ENCODE measurements around the gene PACS2.
A peak's percentile ranks its signal among the peaks of the same experiment; 100 is the strongest.

PACS2 gene

DNA sequence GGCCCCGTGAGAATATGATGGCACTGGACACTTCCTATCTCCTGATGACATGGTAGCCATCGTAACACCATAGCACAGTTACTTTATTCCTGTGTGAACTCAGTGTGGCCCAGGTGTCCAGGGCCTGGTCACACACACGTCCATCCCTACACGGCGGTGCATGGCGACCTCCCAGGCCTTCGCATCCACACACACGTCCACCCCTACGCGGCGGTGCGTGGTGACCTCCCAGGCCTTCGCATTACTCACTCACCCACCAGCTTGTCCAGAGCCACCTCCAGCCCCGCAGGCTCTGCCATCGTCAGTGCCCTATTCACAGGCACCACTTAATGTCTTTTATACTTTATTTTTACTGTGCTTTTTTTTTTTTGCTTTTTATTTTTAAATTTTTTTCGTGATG, 44.4 kb downstream of the PACS2 start:
- TF ChIP-seq FOXM1 (IDR thresholded peaks at IDR 0.05; ENCODE audit: borderline replicate concordance, low read depth) (no peak), EGR1 (IDR thresholded peaks at IDR 0.05) (no peak), EP300 (IDR thresholded peaks at IDR 0.05; ENCODE audit: borderline replicate concordance) (no peak), CREB1 (IDR thresholded peaks at IDR 0.05; ENCODE audit: low read depth) (no peak), CEBPB (IDR thresholded peaks at IDR 0.05) (no peak), RAD21 (IDR thresholded peaks at IDR 0.05; ENCODE audit: low read depth) (no peak)
- TF ChIP-seq, protein P1, sequence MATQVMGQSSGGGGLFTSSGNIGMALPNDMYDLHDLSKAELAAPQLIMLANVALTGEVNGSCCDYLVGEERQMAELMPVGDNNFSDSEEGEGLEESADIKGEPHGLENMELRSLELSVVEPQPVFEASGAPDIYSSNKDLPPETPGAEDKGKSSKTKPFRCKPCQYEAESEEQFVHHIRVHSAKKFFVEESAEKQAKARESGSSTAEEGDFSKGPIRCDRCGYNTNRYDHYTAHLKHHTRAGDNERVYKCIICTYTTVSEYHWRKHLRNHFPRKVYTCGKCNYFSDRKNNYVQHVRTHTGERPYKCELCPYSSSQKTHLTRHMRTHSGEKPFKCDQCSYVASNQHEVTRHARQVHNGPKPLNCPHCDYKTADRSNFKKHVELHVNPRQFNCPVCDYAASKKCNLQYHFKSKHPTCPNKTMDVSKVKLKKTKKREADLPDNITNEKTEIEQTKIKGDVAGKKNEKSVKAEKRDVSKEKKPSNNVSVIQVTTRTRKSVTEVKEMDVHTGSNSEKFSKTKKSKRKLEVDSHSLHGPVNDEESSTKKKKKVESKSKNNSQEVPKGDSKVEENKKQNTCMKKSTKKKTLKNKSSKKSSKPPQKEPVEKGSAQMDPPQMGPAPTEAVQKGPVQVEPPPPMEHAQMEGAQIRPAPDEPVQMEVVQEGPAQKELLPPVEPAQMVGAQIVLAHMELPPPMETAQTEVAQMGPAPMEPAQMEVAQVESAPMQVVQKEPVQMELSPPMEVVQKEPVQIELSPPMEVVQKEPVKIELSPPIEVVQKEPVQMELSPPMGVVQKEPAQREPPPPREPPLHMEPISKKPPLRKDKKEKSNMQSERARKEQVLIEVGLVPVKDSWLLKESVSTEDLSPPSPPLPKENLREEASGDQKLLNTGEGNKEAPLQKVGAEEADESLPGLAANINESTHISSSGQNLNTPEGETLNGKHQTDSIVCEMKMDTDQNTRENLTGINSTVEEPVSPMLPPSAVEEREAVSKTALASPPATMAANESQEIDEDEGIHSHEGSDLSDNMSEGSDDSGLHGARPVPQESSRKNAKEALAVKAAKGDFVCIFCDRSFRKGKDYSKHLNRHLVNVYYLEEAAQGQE (IDR thresholded peaks at IDR 0.05; ENCODE audit: low read depth): no peak
- TF ChIP-seq, protein P2, sequence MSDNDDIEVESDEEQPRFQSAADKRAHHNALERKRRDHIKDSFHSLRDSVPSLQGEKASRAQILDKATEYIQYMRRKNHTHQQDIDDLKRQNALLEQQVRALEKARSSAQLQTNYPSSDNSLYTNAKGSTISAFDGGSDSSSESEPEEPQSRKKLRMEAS (IDR thresholded peaks at IDR 0.05): no peak
- TF ChIP-seq, protein P3, sequence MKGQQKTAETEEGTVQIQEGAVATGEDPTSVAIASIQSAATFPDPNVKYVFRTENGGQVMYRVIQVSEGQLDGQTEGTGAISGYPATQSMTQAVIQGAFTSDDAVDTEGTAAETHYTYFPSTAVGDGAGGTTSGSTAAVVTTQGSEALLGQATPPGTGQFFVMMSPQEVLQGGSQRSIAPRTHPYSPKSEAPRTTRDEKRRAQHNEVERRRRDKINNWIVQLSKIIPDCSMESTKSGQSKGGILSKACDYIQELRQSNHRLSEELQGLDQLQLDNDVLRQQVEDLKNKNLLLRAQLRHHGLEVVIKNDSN (IDR thresholded peaks at IDR 0.05): no peak

DNA sequence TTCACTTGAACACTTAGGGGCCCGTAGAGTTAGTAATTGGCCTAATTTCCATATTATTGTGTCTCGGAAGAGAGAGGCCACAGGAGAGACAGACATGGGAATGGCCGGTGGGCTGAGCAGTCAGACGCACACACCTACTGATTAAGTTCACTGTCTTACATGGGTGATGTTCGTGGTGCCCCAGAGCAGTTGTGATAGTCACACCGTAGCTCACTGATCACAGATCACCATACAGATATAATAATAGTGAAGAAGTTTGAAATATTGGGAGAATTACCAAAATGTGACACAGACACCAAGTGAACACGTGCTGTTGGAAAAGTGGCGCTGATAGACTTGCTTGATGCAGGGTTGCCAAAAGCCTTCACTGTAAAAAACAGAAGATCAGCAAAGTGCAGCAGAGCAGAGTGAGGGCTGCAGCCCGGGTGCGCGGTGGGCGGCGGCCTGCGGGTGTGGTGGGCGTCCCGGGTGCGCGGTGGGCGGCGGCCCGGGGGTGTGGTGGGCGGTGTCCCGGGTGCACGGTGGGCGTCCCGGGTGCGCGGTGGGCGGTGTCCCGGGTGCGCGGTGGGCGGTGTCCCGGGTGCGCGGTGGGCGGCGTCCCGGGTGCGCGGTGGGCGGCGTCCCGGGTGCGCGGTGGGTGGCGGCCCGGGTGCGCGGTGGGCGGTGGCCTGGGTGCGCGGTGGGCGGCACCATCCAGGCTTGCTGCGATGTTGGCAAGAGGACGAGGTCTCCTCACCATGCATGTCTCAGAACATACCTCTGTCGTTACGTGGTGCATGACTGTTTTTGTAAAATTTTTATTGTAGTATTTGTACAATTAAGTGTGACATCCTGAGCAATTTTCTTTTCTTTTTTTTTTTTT, 49.5 kb downstream of the PACS2 start:
- no peak for TF ChIP-seq CREB1 (IDR thresholded peaks at IDR 0.05; ENCODE audit: low read depth)
- TF ChIP-seq, protein P2 (IDR thresholded peaks at IDR 0.05): peak; percentile 17; the same call in 1 of the 2 replicates
- peak; percentile 43; the same call in 1 of the 2 replicates for TF ChIP-seq EGR1 (IDR thresholded peaks at IDR 0.05)
- TF ChIP-seq ZBTB7A (IDR thresholded peaks at IDR 0.05; ENCODE audit: low read depth): peak; percentile 62; the same call in 1 of the 2 replicates

DNA sequence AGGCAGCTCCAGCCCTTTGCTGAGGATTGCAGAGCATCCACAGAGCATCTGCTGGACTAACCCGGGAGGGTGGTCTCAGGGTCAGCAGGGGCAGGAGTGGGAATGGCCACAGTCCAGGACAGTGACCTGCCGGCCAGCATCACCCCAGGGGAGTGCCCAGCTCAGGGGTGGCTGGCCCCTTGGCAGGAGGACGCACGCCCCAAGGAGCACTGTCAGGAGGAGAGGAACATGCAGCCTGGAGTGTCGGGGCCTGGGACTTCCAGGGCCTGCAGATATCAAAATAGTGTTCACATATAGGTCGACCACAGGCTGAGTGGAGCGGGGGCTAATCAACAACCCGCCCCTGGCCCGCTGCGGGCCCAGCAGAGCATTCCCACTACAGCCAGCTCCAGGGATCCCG, 50.6 kb downstream of the PACS2 start:
- TF ChIP-seq TAF1 (IDR thresholded peaks at IDR 0.05; ENCODE audit: low read depth) (no peak), RAD21 (IDR thresholded peaks at IDR 0.05; ENCODE audit: low read depth) (no peak), ZBTB7A (IDR thresholded peaks at IDR 0.05; ENCODE audit: low read depth) (no peak), TCF12 (IDR thresholded peaks at IDR 0.05; ENCODE audit: low read depth) (no peak), EGR1 (IDR thresholded peaks at IDR 0.05) (no peak), YY1 (IDR thresholded peaks at IDR 0.05; ENCODE audit: low read depth) (no peak)
- TF ChIP-seq, protein P1 (IDR thresholded peaks at IDR 0.05; ENCODE audit: low read depth): no peak
- TF ChIP-seq, protein P3 (IDR thresholded peaks at IDR 0.05): no peak

DNA sequence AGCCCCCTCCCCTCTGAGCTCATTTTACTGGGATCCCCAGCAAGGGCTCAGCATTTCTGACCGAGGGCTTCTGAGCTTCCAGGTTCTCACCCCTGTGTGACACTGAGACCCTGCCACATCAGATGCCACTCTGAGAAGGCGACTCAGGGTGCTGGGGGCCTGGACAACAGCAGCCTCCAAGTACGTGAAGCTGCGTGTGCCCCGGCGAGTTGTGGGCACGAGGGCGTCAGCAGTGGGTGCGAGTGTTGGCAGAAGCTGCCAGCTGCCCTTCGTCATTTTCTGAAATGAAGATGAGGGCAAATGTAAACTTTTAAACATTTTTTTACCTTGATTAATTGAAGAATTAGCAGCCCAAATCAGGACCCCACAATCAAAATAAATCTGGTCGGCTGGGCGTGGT, 51.1 kb downstream of the PACS2 start:
- TF ChIP-seq TAF1 (IDR thresholded peaks at IDR 0.05; ENCODE audit: low read depth) (no peak), RAD21 (IDR thresholded peaks at IDR 0.05; ENCODE audit: low read depth) (no peak), ZBTB7A (IDR thresholded peaks at IDR 0.05; ENCODE audit: low read depth) (no peak), TEAD4 (IDR thresholded peaks at IDR 0.05) (no peak), TCF12 (IDR thresholded peaks at IDR 0.05; ENCODE audit: low read depth) (no peak), CEBPB (IDR thresholded peaks at IDR 0.05) (no peak)

DNA sequence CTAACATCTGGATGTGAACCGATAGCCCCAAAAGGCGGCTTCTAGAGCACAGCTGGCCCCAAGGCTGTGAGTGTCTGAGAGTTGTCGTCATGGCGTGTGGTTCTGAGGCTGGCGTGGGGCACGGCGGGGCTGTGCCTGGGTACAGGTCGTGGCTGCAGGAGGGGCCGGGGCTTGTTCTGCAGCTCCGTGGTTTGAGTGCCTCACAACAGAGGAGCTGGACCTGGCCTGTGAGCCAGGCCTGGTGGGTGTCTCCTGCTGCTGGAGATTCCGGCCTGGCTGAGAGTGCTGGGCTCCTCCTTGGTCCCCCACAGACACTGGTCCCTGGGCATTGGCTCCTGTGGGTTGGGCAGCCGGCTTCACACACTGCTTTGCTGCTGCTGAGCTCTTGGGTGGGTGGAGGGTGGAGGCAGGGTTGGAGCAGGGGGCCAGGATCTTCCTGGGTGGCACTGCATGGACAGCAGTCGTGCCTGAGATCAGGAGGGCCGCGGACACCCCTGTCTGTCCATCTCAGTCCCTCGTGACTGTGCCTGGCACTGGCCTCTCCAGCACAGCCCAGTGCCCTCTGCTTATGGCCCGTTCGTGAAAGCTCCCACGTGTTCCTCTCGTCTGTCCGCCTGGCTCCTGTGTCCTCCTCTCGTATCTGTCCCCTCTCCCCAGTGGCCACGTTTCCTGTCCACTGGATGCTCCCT, 52.0 kb downstream of the PACS2 start:
- TF ChIP-seq, protein P2 (IDR thresholded peaks at IDR 0.05): no peak
- TF ChIP-seq TAF1 (IDR thresholded peaks at IDR 0.05; ENCODE audit: low read depth): no peak
- no peak for TF ChIP-seq NFIC (IDR thresholded peaks at IDR 0.05)
- TF ChIP-seq, protein P3 (IDR thresholded peaks at IDR 0.05): no peak
- TF ChIP-seq CREB1 (IDR thresholded peaks at IDR 0.05; ENCODE audit: low read depth): no peak
- TF ChIP-seq EP300 (IDR thresholded peaks at IDR 0.05; ENCODE audit: borderline replicate concordance): no peak
- no peak for TF ChIP-seq ZBTB7A (IDR thresholded peaks at IDR 0.05; ENCODE audit: low read depth)
- TF ChIP-seq EGR1 (IDR thresholded peaks at IDR 0.05): no peak

Measured in Ishikawa (cell line).